Esophagus squamous epithelium (tissue), 5 donors: ENCODE measurements around the gene AKNA. TPM values are rescaled to one million over a fixed set of nuclear protein-coding genes. Genes with fewer than 3 reads are reported as not detected.
"Not testable (repeated sequence)": the region's sequence is repeated elsewhere in the genome, so short reads cannot be mapped to it uniquely, and the experiment has no call there.

Experiments
- DNase-seq: peaks from one replicate; lab custom pipeline; 2025; lab: John Stamatoyannopoulos, UW
- H3K27ac ChIP-seq, 4 donors: fragments of 200-600 bp; sonication (generic); one replicate each; pipeline ENCODE4 v1.5.1; 2016 to 2019; ENCODE audit warnings: mild to moderate bottlenecking in 1 of 4
- H3K27me3 ChIP-seq, 4 donors: fragments of 200-600 bp; sonication (generic); 1 replicate in 3 of 4; 2 replicates in 1 of 4; pipeline versions ENCODE4 v1.5.1 to v1.6.0; 2017 to 2021; ENCODE audit warnings: antibody characterized with exemption in 1 of 4
- H3K36me3 ChIP-seq, 3 donors: fragments of 200-600 bp; sonication (generic); one replicate each; pipeline ENCODE4 v1.5.1; 2016 to 2019
- H3K4me1 ChIP-seq, 3 donors: fragments of 200-600 bp; sonication (generic); one replicate each; pipeline ENCODE4 v1.5.1; 2017 to 2019
- H3K4me3 ChIP-seq, 4 donors: fragments of 200-600 bp; sonication (generic); 1 replicate in 3 of 4; 2 replicates in 1 of 4; pipeline ENCODE4 v1.5.1; 2016 to 2019; ENCODE audit warnings: mild to moderate bottlenecking in 2 of 4, moderate library complexity in 1 of 4
- H3K9me3 ChIP-seq, 3 donors: fragments of 200-600 bp; sonication (generic); one replicate each; pipeline ENCODE4 v1.5.1; 2016 to 2019
- POLR2A ChIP-seq, 4 donors: fragments of 450-650 bp; IDR thresholded peaks; one replicate each; pipeline ENCODE4 v1.6.1; 2017; ENCODE audit warnings: antibody characterized with exemption in 4 of 4, mild to moderate bottlenecking in 4 of 4, moderate library complexity in 3 of 4
- WGBS, 2 donors: methylation state at CpG; one replicate each; pipeline ENCODE4 v1.1.5; 2018; 5-methylcytosine and 5-hydroxymethylcytosine counted together
- intact Hi-C: fragments of 100-400 bp; cut with DNase I; formaldehyde crosslinking; loops from one replicate; pipeline ENCODE4 v1.15.0; 2022
- total RNA-seq, 4 donors: library from RNA; depleted of rRNA; stranded (reverse); fragments of >200 nt; gene quantifications; one replicate each; pipeline ENCODE4 v1.1.0, GENCODE V29; 2016
- TF ChIP-seq, protein P1 (sequence below), 6 experiments: fragments of 450-650 bp in 4 of 6; fragments of 200-600 bp in 2 of 6; sonication (generic) in 2 of 6; IDR thresholded peaks; one replicate each; pipeline ENCODE4 v1.5.1; 2016 to 2019; ENCODE audit warnings: antibody characterized with exemption in 6 of 6, mild to moderate bottlenecking in 4 of 6, moderate library complexity in 4 of 6
- donor health status: DM: yes; HTN: yes; CAD: no.

AKNA gene
- total RNA-seq, 4 donors from 2014 or later, result 6.1 to 25.0 (median 7.6) TPM

DNA sequence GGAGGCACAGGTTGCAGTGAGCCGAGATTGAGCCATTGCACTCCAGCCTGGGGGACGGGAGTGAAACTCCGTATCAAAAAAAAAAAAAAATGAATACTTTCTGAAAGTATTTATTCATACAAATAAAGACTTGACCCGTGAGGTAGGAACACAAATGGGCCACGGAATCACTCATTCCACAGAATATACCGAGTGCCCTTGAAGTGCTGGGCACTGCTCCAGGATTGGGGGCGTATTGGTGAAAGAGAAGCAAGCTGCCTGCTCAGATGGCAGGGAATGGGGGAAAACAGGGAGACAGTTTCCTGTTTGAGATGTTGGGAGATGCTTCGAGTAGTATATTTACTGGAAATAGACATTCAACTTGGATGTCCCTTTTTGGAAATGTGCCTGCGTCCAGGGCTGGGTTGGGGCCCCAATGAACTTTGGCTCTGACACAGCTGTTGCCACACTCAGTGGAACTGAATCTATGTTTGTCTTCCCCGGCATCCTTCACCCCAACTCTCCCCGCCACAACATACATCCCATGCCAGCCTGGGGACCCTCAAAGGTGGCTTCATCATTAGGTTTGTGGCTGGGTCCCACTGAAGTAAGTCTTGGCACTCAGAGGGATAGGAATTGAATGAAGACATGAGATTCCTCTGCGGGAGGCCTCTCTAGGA lies 65.5 kb downstream of the AKNA start:
- H3K4me3 ChIP-seq, H3K9me3 ChIP-seq, H3K4me1 ChIP-seq, intact Hi-C loops, DNase-seq, H3K36me3 ChIP-seq, H3K27ac ChIP-seq: not testable (repeated sequence)
- peaks cover 0 to 37% (median 0%) of the 10 kb centered on the region in 4 donors for H3K27me3 ChIP-seq
- 67 to 73% methylated on average over 11 of the region's 12 CpGs for WGBS, 2 donors

DNA sequence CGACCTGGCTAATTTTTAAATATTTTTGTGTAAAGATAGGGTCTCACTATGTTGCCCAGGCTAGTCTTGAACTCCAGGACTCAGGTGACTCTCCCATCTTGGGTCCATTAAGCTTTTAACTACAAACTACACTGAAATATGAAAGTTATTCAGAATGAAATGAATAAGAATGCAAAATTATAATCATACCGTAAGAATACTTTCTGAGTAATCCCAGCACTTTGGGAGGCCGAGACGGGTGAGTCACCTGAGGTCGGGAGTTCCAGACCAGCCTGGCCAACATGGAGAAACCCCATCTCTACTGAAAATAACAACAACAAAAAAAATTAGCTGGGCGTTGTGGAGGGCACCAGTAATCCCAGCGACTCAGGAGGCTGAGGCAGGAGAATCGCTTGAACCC lies 66.0 kb downstream of the AKNA start:
- intact Hi-C loops, result no loop called here
- WGBS, 2 donors, result 61 to 65% methylated on average over 8 of the region's 8 CpGs
- Histone ChIP-seq H3K9me3 (no peaks in the 10 kb centered on the region), H3K36me3 (no peaks in the 10 kb centered on the region), H3K27ac (no peak overlapping the region), H3K4me3 (no peak overlapping the region), H3K4me1 (peaks cover 0 to 2% (median 0%) of the 10 kb centered on the region in 3 donors), H3K27me3 (peaks cover 0 to 37% (median 0%) of the 10 kb centered on the region in 4 donors)
- DNase-seq, result no peak
- TF ChIP-seq, protein P1, sequence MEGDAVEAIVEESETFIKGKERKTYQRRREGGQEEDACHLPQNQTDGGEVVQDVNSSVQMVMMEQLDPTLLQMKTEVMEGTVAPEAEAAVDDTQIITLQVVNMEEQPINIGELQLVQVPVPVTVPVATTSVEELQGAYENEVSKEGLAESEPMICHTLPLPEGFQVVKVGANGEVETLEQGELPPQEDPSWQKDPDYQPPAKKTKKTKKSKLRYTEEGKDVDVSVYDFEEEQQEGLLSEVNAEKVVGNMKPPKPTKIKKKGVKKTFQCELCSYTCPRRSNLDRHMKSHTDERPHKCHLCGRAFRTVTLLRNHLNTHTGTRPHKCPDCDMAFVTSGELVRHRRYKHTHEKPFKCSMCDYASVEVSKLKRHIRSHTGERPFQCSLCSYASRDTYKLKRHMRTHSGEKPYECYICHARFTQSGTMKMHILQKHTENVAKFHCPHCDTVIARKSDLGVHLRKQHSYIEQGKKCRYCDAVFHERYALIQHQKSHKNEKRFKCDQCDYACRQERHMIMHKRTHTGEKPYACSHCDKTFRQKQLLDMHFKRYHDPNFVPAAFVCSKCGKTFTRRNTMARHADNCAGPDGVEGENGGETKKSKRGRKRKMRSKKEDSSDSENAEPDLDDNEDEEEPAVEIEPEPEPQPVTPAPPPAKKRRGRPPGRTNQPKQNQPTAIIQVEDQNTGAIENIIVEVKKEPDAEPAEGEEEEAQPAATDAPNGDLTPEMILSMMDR (IDR thresholded peaks at IDR 0.05), result no peak
- TF ChIP-seq POLR2A (IDR thresholded peaks at IDR 0.05), result no peak

DNA sequence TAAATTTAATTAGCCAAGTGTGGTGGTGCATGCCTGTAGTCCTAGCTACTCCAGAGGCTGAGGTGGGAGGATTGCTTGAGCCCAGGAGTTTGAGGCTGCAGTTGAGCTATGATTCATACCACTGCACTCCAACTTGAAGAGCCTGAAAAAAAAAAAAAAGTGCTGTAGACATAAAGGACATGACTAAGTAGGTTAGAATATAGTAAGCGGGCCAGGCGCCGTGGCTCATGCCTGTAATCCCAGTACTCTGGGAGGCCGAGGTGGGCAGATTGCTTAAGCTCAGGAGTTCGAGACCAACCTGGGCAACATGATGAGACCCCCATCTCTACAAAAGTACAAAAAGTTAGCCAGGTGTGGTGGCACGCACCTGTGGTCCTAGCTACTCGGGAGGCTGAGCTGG lies 67.1 kb downstream of the AKNA start:
- H3K4me3 ChIP-seq, H3K9me3 ChIP-seq, H3K4me1 ChIP-seq, H3K36me3 ChIP-seq, DNase-seq, intact Hi-C loops, H3K27ac ChIP-seq: not testable (repeated sequence)
- WGBS, 2 donors, result 66 to 70% methylated on average over 7 of the region's 7 CpGs
- peaks cover 0 to 37% (median 0%) of the 10 kb centered on the region in 4 donors for H3K27me3 ChIP-seq

DNA sequence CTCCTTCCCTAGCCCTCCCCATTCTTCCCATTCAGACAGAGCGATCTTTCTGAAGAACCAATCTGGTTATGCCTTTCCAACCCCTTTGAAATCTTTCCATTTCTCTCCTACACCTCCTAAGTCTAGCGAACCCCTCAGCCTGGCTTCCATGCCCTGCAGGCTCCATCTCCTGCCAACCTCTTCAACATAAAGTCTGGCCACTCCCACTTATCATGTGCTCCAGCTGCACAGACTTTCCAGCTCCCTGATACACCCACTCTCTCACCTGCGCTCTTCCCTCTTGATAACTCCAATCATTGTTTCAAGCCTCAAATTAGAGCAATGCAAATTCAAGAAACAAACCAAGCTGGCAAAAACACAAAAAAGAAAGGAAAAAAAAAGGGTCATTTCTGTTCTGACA lies 68.6 kb downstream of the AKNA start:
- Histone ChIP-seq H3K4me3 (no peak overlapping the region), H3K36me3 (no peaks in the 10 kb centered on the region), H3K4me1 (peaks cover 0 to 4% (median 0%) of the 10 kb centered on the region in 3 donors), H3K9me3 (no peaks in the 10 kb centered on the region), H3K27me3 (peaks cover 0 to 31% (median 0%) of the 10 kb centered on the region in 4 donors), H3K27ac (no peak overlapping the region)
- DNase-seq, result no peak
- WGBS, 2 donors, result 36 to 37% methylated on average over 3 of the region's 3 CpGs
- intact Hi-C loops, result no loop called here
- no peak for TF ChIP-seq POLR2A (IDR thresholded peaks at IDR 0.05)
- TF ChIP-seq, protein P1 (IDR thresholded peaks at IDR 0.05), result no peak

DNA sequence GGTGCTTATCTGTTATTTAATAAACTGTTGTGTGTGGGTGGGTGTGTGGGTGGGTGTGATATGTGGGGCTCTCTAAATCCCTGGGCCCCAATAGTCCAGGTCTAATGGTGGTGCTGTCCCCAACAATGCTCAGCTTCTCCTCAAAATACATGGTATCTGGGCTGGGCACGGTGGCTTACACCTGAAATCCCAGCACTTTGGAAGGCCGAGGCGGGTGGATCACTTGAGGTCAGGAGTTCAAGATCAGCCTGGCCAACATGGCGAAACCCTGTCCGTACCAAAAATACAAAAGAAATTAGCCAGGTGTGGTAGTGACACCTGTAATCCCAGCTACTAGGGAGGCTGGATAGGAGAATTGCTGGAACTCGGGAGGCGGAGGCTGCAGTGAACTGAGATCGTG lies 69.4 kb downstream of the AKNA start:
- 75 to 85% methylated on average over 5 to 6 of the region's 8 CpGs for WGBS, 2 donors
- intact Hi-C loops, result no loop called here
- no peaks in the 10 kb centered on the region for H3K9me3 ChIP-seq
- no peak overlapping the region for H3K4me3 ChIP-seq
- no peak overlapping the region for H3K27ac ChIP-seq
- H3K4me1 ChIP-seq, result peaks cover 0 to 4% (median 0%) of the 10 kb centered on the region in 3 donors
- H3K27me3 ChIP-seq, result peaks cover 0 to 28% (median 0%) of the 10 kb centered on the region in 4 donors
- H3K36me3 ChIP-seq, result no peaks in the 10 kb centered on the region
- DNase-seq, result no peak
- TF ChIP-seq, protein P1 (IDR thresholded peaks at IDR 0.05), result no peak
- no peak for TF ChIP-seq POLR2A (IDR thresholded peaks at IDR 0.05)

DNA sequence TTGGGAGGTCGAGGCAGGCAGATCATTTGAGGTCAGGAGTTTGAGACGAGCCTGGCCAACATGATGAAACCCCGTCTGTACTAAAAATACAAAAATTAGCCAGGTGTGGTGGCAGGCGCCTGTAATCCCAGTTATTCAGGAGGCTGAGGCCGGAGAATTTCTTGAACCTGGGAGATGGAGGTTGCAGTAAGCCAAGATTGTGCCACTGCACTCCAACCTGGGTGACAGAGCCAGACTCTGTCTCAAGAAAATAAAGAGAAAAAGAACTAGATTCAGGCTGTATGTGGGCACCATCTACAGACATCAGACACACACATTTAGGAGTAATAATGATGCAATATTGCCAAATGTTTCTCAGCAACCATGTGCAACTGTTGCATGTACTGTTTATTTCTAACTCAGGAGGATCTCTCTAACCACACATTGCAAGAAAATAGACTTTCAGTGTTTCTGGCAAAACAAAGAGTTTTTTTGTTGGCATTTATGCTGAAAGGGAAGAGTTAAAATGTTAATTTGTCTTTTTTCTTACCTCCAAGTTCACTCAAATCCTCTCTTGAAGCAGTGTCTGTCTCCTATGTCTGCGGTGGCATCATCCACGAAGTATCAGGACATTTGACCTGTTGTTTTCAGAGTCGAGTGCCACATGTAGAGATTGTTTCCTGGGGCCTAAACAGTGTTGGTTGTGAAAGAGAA lies 70.0 kb downstream of the AKNA start:
- no peak overlapping the region for H3K27ac ChIP-seq
- no peaks in the 10 kb centered on the region for H3K9me3 ChIP-seq
- H3K4me3 ChIP-seq, result no peak overlapping the region
- DNase-seq, result no peak
- TF ChIP-seq, protein P1 (IDR thresholded peaks at IDR 0.05), result no peak
- TF ChIP-seq POLR2A (IDR thresholded peaks at IDR 0.05), result no peak
- H3K4me1 ChIP-seq, result peaks cover 0 to 4% (median 0%) of the 10 kb centered on the region in 3 donors
- H3K36me3 ChIP-seq, result no peaks in the 10 kb centered on the region
- intact Hi-C loops, result no loop called here
- H3K27me3 ChIP-seq, result peaks cover 0 to 28% (median 0%) of the 10 kb centered on the region in 4 donors
- WGBS, 2 donors, result 68 to 75% methylated on average over 8 of the region's 8 CpGs
